OCI-LY3 (cell line): ENCODE measurements around the gene CHKA.

ENCODE experiments used
- H2AFZ ChIP-seq: fragments of 200-600, 300-600 bp; shearing (Covaris generic); 2 replicates; pipeline ENCODE4 v1.6.0; 2014; ENCODE audit warnings: antibody characterized with exemption, low read depth, low read length
- H3K27ac ChIP-seq: fragments of 200-600, 300-600 bp; sonication (generic); 2 replicates; pipeline ENCODE4 v1.5.1; 2014; ENCODE audit warnings: mild to moderate bottlenecking, low read length, moderate library complexity, mixed read lengths
- H3K27me3 ChIP-seq: fragments of 200-600, 300-600 bp; sonication (generic); 2 replicates; pipeline ENCODE4 v1.6.1; 2014; ENCODE audit warnings: low read depth, low read length, mixed read lengths
- H3K36me3 ChIP-seq: fragments of 200-600, 300-600 bp; sonication (generic); replicated peaks from 2 replicates; pipeline ENCODE3; 2014; ENCODE audit warnings: low read depth, low read length, mixed read lengths
- H3K4me1 ChIP-seq: fragments of 300-600, 200-600 bp; sonication (generic); 2 replicates; pipeline ENCODE4 v1.6.1; 2014; ENCODE audit warnings: low read length, mixed read lengths
- H3K4me2 ChIP-seq: fragments of 200-600, 300-600 bp; sonication (generic); 2 replicates; pipeline ENCODE4 v1.6.1; 2014; ENCODE audit warnings: low read length, mixed read lengths
- H3K4me3 ChIP-seq: fragments of 300-600, 200-600 bp; sonication (generic); 2 replicates; pipeline ENCODE4 v1.5.1; 2014; ENCODE audit warnings: antibody characterized with exemption, mild to moderate bottlenecking, low read length, moderate library complexity
- H3K79me2 ChIP-seq: fragments of 300-600, 200-600 bp; shearing (Covaris generic); 2 replicates; pipeline ENCODE4 v1.6.1; 2014; ENCODE audit warnings: mild to moderate bottlenecking, low read length, mixed read lengths
- H3K9ac ChIP-seq: fragments of 300-600, 200-600 bp; shearing (Covaris generic); 2 replicates; pipeline ENCODE4 v1.6.0; 2014; ENCODE audit warnings: mild to moderate bottlenecking, low read length, moderate library complexity
- H3K9me3 ChIP-seq: fragments of 200-600, 300-600 bp; shearing (Covaris generic); 2 replicates; pipeline ENCODE4 v1.6.1; 2014; ENCODE audit warnings: low read length, mixed read lengths; ENCODE audit not compliant: insufficient read depth
- H4K20me1 ChIP-seq: fragments of 200-600, 300-600 bp; sonication (generic); 2 replicates; pipeline ENCODE4 v1.6.1; 2016; ENCODE audit warnings: low read length, mixed read lengths; ENCODE audit not compliant: insufficient read depth
- EZH2phosphoT487 ChIP-seq: fragments of 200-600 bp; shearing (Covaris generic); IDR thresholded peaks from 2 replicates; pipeline ENCODE4 v1.6.1; 2018; ENCODE audit warnings: antibody characterized with exemption, mixed run types, low read depth
- TF ChIP-seq, protein P1 (sequence below): fragments of 200-600, 300-600 bp; sonication (generic); IDR thresholded peaks from 2 replicates; pipeline ENCODE4 v1.5.1; 2014; ENCODE audit warnings: antibody characterized with exemption, low read length, low read depth

CHKA gene

DNA sequence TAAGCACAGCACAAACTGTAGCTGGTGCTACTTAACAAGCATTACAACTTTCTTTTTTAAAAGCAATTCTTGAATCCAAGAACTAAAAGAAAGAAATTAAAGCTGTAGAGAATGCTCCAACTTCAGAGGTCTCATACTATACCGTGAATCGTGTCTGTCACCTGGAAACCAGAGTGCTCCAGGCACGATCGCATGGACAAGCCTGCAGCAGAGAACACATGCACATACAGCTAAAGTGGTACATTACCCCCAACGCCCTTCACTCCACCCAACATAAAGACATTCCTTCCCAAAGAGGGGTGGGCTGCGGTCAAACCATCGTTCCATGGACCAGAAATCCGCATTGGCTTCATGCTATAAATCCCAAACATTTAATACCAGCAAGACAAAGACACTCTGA is 31.5 kb downstream of the CHKA start:
- Histone ChIP-seq H3K4me3 (no peak overlapping the region), H2AFZ (no peak overlapping the region), H3K4me1 (no peaks in the 10 kb centered on the region), H3K9ac (no peak overlapping the region), H4K20me1 (peaks cover 26% of the 10 kb centered on the region), H3K27me3 (no peaks in the 10 kb centered on the region), H3K27ac (no peak overlapping the region), H3K79me2 (peaks cover 16% of the 10 kb centered on the region; the same call in 1 of the 2 replicates), H3K4me2 (no peak overlapping the region), H3K36me3 (peaks cover 10% of the 10 kb centered on the region), H3K9me3 (no peaks in the 10 kb centered on the region)
- TF ChIP-seq, protein P1, sequence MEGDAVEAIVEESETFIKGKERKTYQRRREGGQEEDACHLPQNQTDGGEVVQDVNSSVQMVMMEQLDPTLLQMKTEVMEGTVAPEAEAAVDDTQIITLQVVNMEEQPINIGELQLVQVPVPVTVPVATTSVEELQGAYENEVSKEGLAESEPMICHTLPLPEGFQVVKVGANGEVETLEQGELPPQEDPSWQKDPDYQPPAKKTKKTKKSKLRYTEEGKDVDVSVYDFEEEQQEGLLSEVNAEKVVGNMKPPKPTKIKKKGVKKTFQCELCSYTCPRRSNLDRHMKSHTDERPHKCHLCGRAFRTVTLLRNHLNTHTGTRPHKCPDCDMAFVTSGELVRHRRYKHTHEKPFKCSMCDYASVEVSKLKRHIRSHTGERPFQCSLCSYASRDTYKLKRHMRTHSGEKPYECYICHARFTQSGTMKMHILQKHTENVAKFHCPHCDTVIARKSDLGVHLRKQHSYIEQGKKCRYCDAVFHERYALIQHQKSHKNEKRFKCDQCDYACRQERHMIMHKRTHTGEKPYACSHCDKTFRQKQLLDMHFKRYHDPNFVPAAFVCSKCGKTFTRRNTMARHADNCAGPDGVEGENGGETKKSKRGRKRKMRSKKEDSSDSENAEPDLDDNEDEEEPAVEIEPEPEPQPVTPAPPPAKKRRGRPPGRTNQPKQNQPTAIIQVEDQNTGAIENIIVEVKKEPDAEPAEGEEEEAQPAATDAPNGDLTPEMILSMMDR = no peak
- TF ChIP-seq EZH2phosphoT487 = no peak

DNA sequence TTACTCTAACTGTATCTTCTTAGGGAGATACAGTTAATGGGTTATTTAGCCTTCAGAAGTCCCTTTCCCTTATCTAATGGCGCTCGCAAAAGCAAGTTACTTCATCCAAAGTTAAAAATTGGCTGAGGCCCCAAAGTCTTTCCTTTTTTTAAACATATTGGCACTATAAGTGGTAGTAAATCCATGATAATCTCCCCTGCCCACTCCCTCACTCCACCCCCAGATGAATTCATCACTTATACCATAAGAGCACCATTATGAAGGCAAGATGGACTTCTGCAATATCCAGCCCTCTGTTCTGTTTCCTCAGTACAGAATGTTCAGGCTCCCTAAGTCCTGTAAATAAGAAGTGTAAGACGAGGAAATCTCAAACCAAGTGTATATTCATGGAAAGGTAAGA is 37.7 kb downstream of the CHKA start:
- Histone ChIP-seq H3K4me3 (no peak overlapping the region), H3K9me3 (no peaks in the 10 kb centered on the region), H3K9ac (no peak overlapping the region), H3K27me3 (no peaks in the 10 kb centered on the region), H3K79me2 (peaks cover 10% of the 10 kb centered on the region; the same call in 1 of the 2 replicates), H3K4me1 (no peaks in the 10 kb centered on the region), H3K4me2 (no peak overlapping the region), H3K27ac (no peak overlapping the region), H3K36me3 (peaks cover 19% of the 10 kb centered on the region), H2AFZ (no peak overlapping the region), H4K20me1 (peaks cover 5% of the 10 kb centered on the region; the same call in 1 of the 2 replicates)
- TF ChIP-seq, protein P1 = no peak
- no peak for TF ChIP-seq EZH2phosphoT487

DNA sequence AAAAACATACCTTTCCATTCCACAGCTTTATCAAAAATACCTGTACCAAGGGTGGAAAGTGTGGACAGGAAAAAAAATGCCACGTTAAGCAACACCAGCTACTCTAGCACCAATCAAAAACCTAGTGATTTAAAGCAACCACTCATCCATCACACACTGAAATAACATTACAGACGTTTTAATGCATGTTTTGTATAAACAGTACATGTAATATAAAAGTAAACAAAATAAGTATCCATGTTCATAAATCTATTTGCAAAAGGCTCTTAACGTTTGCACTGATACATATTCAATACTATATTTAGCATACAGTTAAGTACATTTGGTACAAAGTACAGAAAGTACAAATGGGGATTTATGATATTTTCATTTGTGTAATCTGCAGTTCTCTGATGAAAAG is 38.7 kb downstream of the CHKA start:
- H3K4me2 ChIP-seq = no peak overlapping the region
- H3K27me3 ChIP-seq = no peaks in the 10 kb centered on the region
- peaks cover 5% of the 10 kb centered on the region; the same call in 1 of the 2 replicates for H4K20me1 ChIP-seq
- H3K4me1 ChIP-seq = no peaks in the 10 kb centered on the region
- no peak overlapping the region for H3K4me3 ChIP-seq
- no peak overlapping the region for H3K27ac ChIP-seq
- peaks cover 20% of the 10 kb centered on the region for H3K36me3 ChIP-seq
- TF ChIP-seq, protein P1 = no peak
- H3K79me2 ChIP-seq = peaks cover 10% of the 10 kb centered on the region; the same call in 1 of the 2 replicates
- H3K9me3 ChIP-seq = no peaks in the 10 kb centered on the region
- H3K9ac ChIP-seq = no peak overlapping the region
- no peak overlapping the region for H2AFZ ChIP-seq

DNA sequence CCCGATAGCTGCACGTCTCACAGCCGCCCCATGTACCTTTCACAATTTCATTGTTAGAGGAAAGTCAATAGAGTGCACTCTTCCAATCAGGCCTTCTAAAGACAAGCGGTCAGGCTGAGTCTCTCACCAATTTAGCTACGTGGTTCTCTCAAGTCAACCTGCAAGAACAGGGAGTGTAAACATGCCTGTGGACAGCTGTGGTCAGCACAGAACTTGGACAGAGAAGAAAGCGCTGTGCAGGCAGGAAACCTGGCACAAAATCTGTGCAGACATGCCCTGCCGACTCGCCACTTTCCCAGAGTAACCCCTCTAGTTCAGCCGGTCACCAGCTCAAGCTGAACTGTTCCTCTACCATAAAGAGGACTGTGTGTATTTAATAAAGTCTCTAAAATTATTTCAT is 39.5 kb downstream of the CHKA start:
- no peaks in the 10 kb centered on the region for H3K4me1 ChIP-seq
- H3K4me2 ChIP-seq = no peak overlapping the region
- no peak overlapping the region for H2AFZ ChIP-seq
- peaks cover 22% of the 10 kb centered on the region for H3K36me3 ChIP-seq
- no peaks in the 10 kb centered on the region for H3K27me3 ChIP-seq
- H3K9me3 ChIP-seq = no peaks in the 10 kb centered on the region
- H3K27ac ChIP-seq = no peak overlapping the region
- H3K79me2 ChIP-seq = peaks cover 10% of the 10 kb centered on the region; the same call in 1 of the 2 replicates
- peaks cover 5% of the 10 kb centered on the region; the same call in 1 of the 2 replicates for H4K20me1 ChIP-seq
- TF ChIP-seq, protein P1 = no peak
- no peak for TF ChIP-seq EZH2phosphoT487
- no peak overlapping the region for H3K9ac ChIP-seq
- no peak overlapping the region for H3K4me3 ChIP-seq
